PC-9 (cell line): ENCODE results near the gene ALCAM.

Experiments
- EZH2 ChIP-seq: fragments of 200-600 bp; sonication (generic); IDR thresholded peaks from 2 replicates; pipeline ENCODE4 v1.8.0; 2017; ENCODE audit warnings: antibody characterized with exemption, low read depth
- TF ChIP-seq, protein P1 (sequence below): fragments of 200-600 bp; sonication (generic); conservative IDR thresholded peaks from 2 replicates; pipeline ENCODE4 v1.6.1; 2017; ENCODE audit warnings: mixed run types, antibody characterized with exemption, mild to moderate bottlenecking, moderate library complexity

DNA sequence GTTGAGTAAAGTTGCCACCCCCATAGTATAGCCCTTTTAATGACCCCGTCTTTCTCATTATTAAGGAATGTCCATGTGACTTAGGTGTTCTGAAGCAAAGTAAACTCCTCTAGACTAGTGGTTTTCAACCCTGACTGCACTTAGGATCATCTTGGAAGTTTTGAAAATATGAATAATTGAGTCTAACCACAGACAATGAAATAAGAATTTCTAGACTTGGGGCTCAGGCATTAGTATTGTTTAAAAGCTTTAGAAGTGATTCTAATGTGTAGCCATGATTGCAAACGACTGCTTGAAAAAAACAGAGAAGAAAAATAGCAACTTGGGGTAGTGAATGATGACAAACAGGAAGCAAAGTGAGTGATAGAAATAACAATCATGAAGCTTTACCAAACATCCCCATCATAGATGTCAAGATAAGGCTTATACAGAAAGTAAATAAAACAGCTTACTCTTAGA lies 35.0 kb downstream of the ALCAM start:
- TF ChIP-seq, protein P1, sequence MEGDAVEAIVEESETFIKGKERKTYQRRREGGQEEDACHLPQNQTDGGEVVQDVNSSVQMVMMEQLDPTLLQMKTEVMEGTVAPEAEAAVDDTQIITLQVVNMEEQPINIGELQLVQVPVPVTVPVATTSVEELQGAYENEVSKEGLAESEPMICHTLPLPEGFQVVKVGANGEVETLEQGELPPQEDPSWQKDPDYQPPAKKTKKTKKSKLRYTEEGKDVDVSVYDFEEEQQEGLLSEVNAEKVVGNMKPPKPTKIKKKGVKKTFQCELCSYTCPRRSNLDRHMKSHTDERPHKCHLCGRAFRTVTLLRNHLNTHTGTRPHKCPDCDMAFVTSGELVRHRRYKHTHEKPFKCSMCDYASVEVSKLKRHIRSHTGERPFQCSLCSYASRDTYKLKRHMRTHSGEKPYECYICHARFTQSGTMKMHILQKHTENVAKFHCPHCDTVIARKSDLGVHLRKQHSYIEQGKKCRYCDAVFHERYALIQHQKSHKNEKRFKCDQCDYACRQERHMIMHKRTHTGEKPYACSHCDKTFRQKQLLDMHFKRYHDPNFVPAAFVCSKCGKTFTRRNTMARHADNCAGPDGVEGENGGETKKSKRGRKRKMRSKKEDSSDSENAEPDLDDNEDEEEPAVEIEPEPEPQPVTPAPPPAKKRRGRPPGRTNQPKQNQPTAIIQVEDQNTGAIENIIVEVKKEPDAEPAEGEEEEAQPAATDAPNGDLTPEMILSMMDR = no peak
- no peak for TF ChIP-seq EZH2
